HepG2 (cell line): ENCODE results near the gene GFRA4. TPM values are rescaled to one million over a fixed set of nuclear protein-coding genes. Genes with fewer than 3 reads are reported as not detected.

ENCODE experiments used
- KLF11 ChIP-seq: IDR thresholded peaks from 2 replicates; pipeline ENCODE4 v1.6.1; 2016; ENCODE audit warnings: missing compliant biosample characterization
- NFRKB ChIP-seq: fragments of 450-650 bp; IDR thresholded peaks from 2 replicates; pipeline ENCODE4 v1.6.1; 2017
- RFXAP ChIP-seq: sonication (generic); formaldehyde crosslinking; IDR thresholded peaks from 2 replicates; pipeline ENCODE4 v1.4.0; 2020; ENCODE audit warnings: missing genetic modification reagents, borderline replicate concordance
- ZNF136 ChIP-seq: sonication (generic); formaldehyde crosslinking; IDR thresholded peaks from 2 replicates; pipeline ENCODE4 v1.8.1; 2022; ENCODE audit warnings: low read depth, mild to moderate bottlenecking, moderate library complexity, missing genetic modification reagents
- ZNF207 ChIP-seq: fragments of 450-650 bp; IDR thresholded peaks from 2 replicates; pipeline ENCODE4 v1.6.1; 2016; ENCODE audit warnings: antibody characterized with exemption, borderline replicate concordance
- ZNF605 ChIP-seq: sonication (generic); formaldehyde crosslinking; IDR thresholded peaks from 2 replicates; pipeline ENCODE4 v1.8.0; 2022; ENCODE audit warnings: mild to moderate bottlenecking, missing genetic modification reagents
- ZUFSP ChIP-seq: sonication (generic); formaldehyde crosslinking; IDR thresholded peaks from 2 replicates; pipeline ENCODE4 v1.9.0; 2021; ENCODE audit warnings: missing genetic modification reagents, mild to moderate bottlenecking, borderline replicate concordance
- polyA plus RNA-seq, 8 experiments: library from polyadenylated mRNA; depleted of rRNA in 3 of 8; stranded (reverse) in 7 of 8; unstranded in 1 of 8; fragments of >200 nt; fragmentation: Illumina TruSeq in 4 of 8; extraction: Trizol in 4 of 8; gene quantifications; 2 replicates each; pipeline versions ENCODE4 v1.2.1 to v1.2.3, GENCODE V29; 2011 to 2016; ENCODE audit warnings: low read depth in 4 of 8, missing spikeins in 1 of 8, mixed read lengths in 1 of 8; ENCODE audit not compliant: insufficient read depth in 1 of 8
- total RNA-seq, 5 experiments: library from RNA; depleted of rRNA; stranded (reverse); fragments of >200 nt; fragmentation: Illumina TruSeq; extraction: Trizol; gene quantifications; 2 replicates each; pipeline ENCODE4 v1.2.3, GENCODE V29; 2016; ENCODE audit warnings: low read depth in 1 of 5
- TF ChIP-seq, protein P1 (sequence below): sonication (generic); formaldehyde crosslinking; IDR thresholded peaks from 2 replicates; pipeline ENCODE4 v1.5.0; 2020; ENCODE audit warnings: missing genetic modification reagents

The GFRA4 gene
- total and polyA plus RNA-seq, 2 of the 13 experiments (the other 11 are each of a cell fraction or from before 2014, with no cell fraction given), result not detected

DNA sequence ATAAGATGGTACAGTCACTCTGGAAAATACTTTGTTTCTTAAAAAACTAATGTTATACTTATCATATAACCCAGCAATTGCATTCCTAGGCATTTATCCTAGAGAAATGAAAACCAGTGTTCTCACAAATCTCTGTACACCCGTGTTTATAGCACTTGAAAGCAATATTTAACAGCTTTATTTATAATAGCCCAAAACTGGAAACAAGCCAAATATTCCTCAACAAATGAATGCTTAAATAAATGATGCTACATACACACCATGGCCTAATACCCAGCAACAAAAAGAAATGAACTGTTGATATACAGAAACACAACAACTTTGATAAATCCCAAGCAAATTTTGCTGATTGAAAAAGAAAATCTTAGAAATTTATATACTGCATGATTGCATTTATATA, 51.3 kb downstream of the GFRA4 start (continued):
- TF ChIP-seq ZUFSP (CRISPR knock-in tag) (no peak), ZNF136 (CRISPR knock-in tag) (no peak), KLF11 (CRISPR knock-in tag) (no peak), NFRKB (no peak), ZNF605 (CRISPR knock-in tag) (no peak), RFXAP (no peak), ZNF207 (no peak)
- TF ChIP-seq, protein P1, sequence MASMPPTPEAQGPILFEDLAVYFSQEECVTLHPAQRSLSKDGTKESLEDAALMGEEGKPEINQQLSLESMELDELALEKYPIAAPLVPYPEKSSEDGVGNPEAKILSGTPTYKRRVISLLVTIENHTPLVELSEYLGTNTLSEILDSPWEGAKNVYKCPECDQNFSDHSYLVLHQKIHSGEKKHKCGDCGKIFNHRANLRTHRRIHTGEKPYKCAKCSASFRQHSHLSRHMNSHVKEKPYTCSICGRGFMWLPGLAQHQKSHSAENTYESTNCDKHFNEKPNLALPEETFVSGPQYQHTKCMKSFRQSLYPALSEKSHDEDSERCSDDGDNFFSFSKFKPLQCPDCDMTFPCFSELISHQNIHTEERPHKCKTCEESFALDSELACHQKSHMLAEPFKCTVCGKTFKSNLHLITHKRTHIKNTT (CRISPR knock-in tag), result no peak

Other genes with a start within 250 kb of the GFRA4 start
- 30.8 and 44.2 TPM in 2 replicates for gene ATRN, start 192.4 kb downstream of the GFRA4 start, total RNA-seq (2016; rRNA removed; fragmentation: Illumina TruSeq; extraction: Trizol)
- 81.1 and 97.2 TPM in 2 replicates for gene ATRN, start 192.4 kb downstream of the GFRA4 start, polyA plus RNA-seq (2011; rRNA removed)
- not detected in 2 replicates for gene ADAM33, start 18.6 kb upstream of the GFRA4 start, total RNA-seq (2016; rRNA removed; fragmentation: Illumina TruSeq; extraction: Trizol)
- not detected in 2 replicates for gene ADAM33, start 18.6 kb upstream of the GFRA4 start, polyA plus RNA-seq (2011; rRNA removed)
- gene SIGLEC1, start 49.2 kb upstream of the GFRA4 start, total RNA-seq (2016; rRNA removed; fragmentation: Illumina TruSeq; extraction: Trizol), result not detected in 2 replicates
- gene SIGLEC1, start 49.2 kb upstream of the GFRA4 start, polyA plus RNA-seq (2011; rRNA removed), result 0.01 TPM in 1 of 2 replicates, not detected in the other
- gene HSPA12B, start 69.3 kb upstream of the GFRA4 start, total RNA-seq (2016; rRNA removed; fragmentation: Illumina TruSeq; extraction: Trizol), result not detected in 2 replicates
- 0.01 TPM in 2 replicates for gene HSPA12B, start 69.3 kb upstream of the GFRA4 start, polyA plus RNA-seq (2011; rRNA removed)
- 70.0 and 90.6 TPM in 2 replicates for gene ADISSP, start 104.4 kb upstream of the GFRA4 start, total RNA-seq (2016; rRNA removed; fragmentation: Illumina TruSeq; extraction: Trizol)
- gene ADISSP, start 104.4 kb upstream of the GFRA4 start, polyA plus RNA-seq (2011; rRNA removed), result 38.3 and 51.7 TPM in 2 replicates
- 0.27 and 0.32 TPM in 2 replicates for gene SPEF1, start 118.0 kb upstream of the GFRA4 start, total RNA-seq (2016; rRNA removed; fragmentation: Illumina TruSeq; extraction: Trizol)
- 0.05 and 0.11 TPM in 2 replicates for gene SPEF1, start 118.0 kb upstream of the GFRA4 start, polyA plus RNA-seq (2011; rRNA removed)
- 42.9 and 54.5 TPM in 2 replicates for gene CENPB, start 123.3 kb upstream of the GFRA4 start, total RNA-seq (2016; rRNA removed; fragmentation: Illumina TruSeq; extraction: Trizol)
- 10.4 and 15.6 TPM in 2 replicates for gene CENPB, start 123.3 kb upstream of the GFRA4 start, polyA plus RNA-seq (2011; rRNA removed)
- gene CDC25B, start 132.9 kb upstream of the GFRA4 start, total RNA-seq (2016; rRNA removed; fragmentation: Illumina TruSeq; extraction: Trizol), result 14.5 and 19.3 TPM in 2 replicates
- gene CDC25B, start 132.9 kb upstream of the GFRA4 start, polyA plus RNA-seq (2011; rRNA removed), result 14.3 and 19.4 TPM in 2 replicates
- gene AP5S1, start 157.1 kb upstream of the GFRA4 start, total RNA-seq (2016; rRNA removed; fragmentation: Illumina TruSeq; extraction: Trizol), result 23.2 and 23.7 TPM in 2 replicates
- gene AP5S1, start 157.1 kb upstream of the GFRA4 start, polyA plus RNA-seq (2011; rRNA removed), result 7.9 and 9.1 TPM in 2 replicates
- gene MAVS, start 183.4 kb upstream of the GFRA4 start, total RNA-seq (2016; rRNA removed; fragmentation: Illumina TruSeq; extraction: Trizol), result 36.6 and 44.4 TPM in 2 replicates
- gene MAVS, start 183.4 kb upstream of the GFRA4 start, polyA plus RNA-seq (2011; rRNA removed), result 27.3 and 27.8 TPM in 2 replicates
- 123 and 127 TPM in 2 replicates for gene PANK2, start 226.0 kb upstream of the GFRA4 start, total RNA-seq (2016; rRNA removed; fragmentation: Illumina TruSeq; extraction: Trizol)
- 31.2 and 39.2 TPM in 2 replicates for gene PANK2, start 226.0 kb upstream of the GFRA4 start, polyA plus RNA-seq (2011; rRNA removed)